K562 (cell line): Measurements from ENCODE around the gene MSX1. TPM values are rescaled to one million over a fixed set of nuclear protein-coding genes. Genes with fewer than 3 reads are reported as not detected.

Experiments used
- ATAC-seq: fragments of 200-7000 bp; cut with Tn5 transposase; 3 replicates; pipeline ENCODE4 v1.9.1; 2020; ENCODE audit warnings: moderate library complexity
- BruUV-seq: library from RNA; stranded (reverse); fragments of 400-500 nt; replicated peaks from 2 replicates; lab custom pipeline; 2021; lab: Mats Ljungman, UMichigan
- CTCF ChIA-PET: fragments of 300-600 bp; formaldehyde crosslinking; extraction: SDS; loops from one replicate; lab custom pipeline; 2021; ENCODE audit warnings: low intra/inter-chr PET ratio; lab: Yijun Ruan, JAX
- POLR2A ChIA-PET: fragments of 300-600, 350-650 bp; sonication (Branson Sonifier 250); formaldehyde crosslinking; extraction: SDS; loops from one replicate; lab custom pipeline; 2021; ENCODE audit warnings: antibody characterized with exemption, inconsistent platforms; lab: Yijun Ruan, JAX
- DNase-seq, 4 experiments: peaks; one replicate each; pipeline versions ENCODE4 v3.0.0 to v3.0.0-alpha.2; 2011 to 2018; ENCODE audit warnings: low spot score in 3 of 4, mixed read lengths in 3 of 4; ENCODE audit errors: extremely low read depth in 1 of 4
- FAIRE-seq: peaks from 2 replicates; lab custom pipeline; 2011; peaks lifted over from hg19 to GRCh38; lab: Jason Lieb, UNC
- H2AFZ ChIP-seq: 2 replicates; pipeline ENCODE4 v1.6.0; 2011; ENCODE audit warnings: low read depth, low read length, control low read depth, inconsistent platforms
- H3K27ac ChIP-seq: fragments of 200-600 bp; 3 replicates; pipeline ENCODE4 v1.8.0; 2011; ENCODE audit warnings: low read depth, mild to moderate bottlenecking, control low read depth, inconsistent platforms, low read length, moderate library complexity, mixed read lengths; ENCODE audit errors: extremely low read depth
- H3K27me3 ChIP-seq, 2 experiments: fragments of 300-600 bp in 1 of 2; 2 replicates in 1 of 2; 3 replicates in 1 of 2; pipeline versions ENCODE4 v1.6.0 to v1.8.0; 2011; ENCODE audit warnings: inconsistent platforms in 2 of 2, low read length in 2 of 2, mild to moderate bottlenecking in 1 of 2, mixed read lengths in 1 of 2, moderate library complexity in 1 of 2; ENCODE audit not compliant: control insufficient read depth in 2 of 2, insufficient read depth in 2 of 2
- H3K36me3 ChIP-seq: fragments of 300-600 bp; 3 replicates; pipeline ENCODE4 v1.8.0; 2011; ENCODE audit warnings: mild to moderate bottlenecking, low read length, inconsistent platforms; ENCODE audit not compliant: control insufficient read depth, insufficient read depth
- H3K4me1 ChIP-seq, 2 experiments: fragments of 200-600 bp in 1 of 2; replicated peaks in 1 of 2; 2 replicates in 1 of 2; 3 replicates in 1 of 2; pipeline versions ENCODE4 v1.5.1 to v1.8.0; 2011; ENCODE audit warnings: inconsistent platforms in 2 of 2, low read length in 2 of 2, mild to moderate bottlenecking in 1 of 2, mixed read lengths in 1 of 2, moderate library complexity in 1 of 2; ENCODE audit not compliant: control insufficient read depth in 2 of 2, insufficient read depth in 2 of 2
- H3K4me2 ChIP-seq: 2 replicates; pipeline ENCODE4 v1.6.1; 2011; ENCODE audit warnings: low read length, control low read depth, inconsistent platforms, mixed read lengths; ENCODE audit not compliant: insufficient read depth
- H3K4me3 ChIP-seq: fragments of 200-600 bp; sonication (generic), shearing (Covaris generic); 2 replicates; pipeline ENCODE4 v1.5.1; 2016; ENCODE audit warnings: control low read depth, inconsistent platforms
- H3K79me2 ChIP-seq: fragments of 200-600 bp; 3 replicates; pipeline ENCODE4 v1.8.0; 2011; ENCODE audit warnings: low read length, inconsistent platforms; ENCODE audit not compliant: control insufficient read depth, insufficient read depth
- H3K9ac ChIP-seq, 2 experiments: 2 replicates each; pipeline versions ENCODE4 v1.6.0 to v1.6.1; 2011; ENCODE audit warnings: low read depth in 2 of 2, low read length in 2 of 2, control low read depth in 1 of 2, inconsistent platforms in 1 of 2, mild to moderate bottlenecking in 1 of 2, mixed read lengths in 1 of 2; ENCODE audit not compliant: insufficient read depth in 1 of 2
- H3K9me1 ChIP-seq: one replicate; pipeline ENCODE4 v1.6.0; 2011; ENCODE audit warnings: inconsistent platforms, mild to moderate bottlenecking, low read length, moderate library complexity; ENCODE audit not compliant: control insufficient read depth, insufficient read depth
- H3K9me3 ChIP-seq: replicated peaks from 2 replicates; pipeline ENCODE4 v1.5.1; 2011; ENCODE audit warnings: low read depth, low read length, inconsistent platforms; ENCODE audit not compliant: control insufficient read depth, insufficient read depth
- H4K20me1 ChIP-seq: replicated peaks from 2 replicates; pipeline ENCODE4 v1.6.1; 2011; ENCODE audit warnings: low read length, inconsistent platforms, mixed read lengths; ENCODE audit not compliant: control insufficient read depth, insufficient read depth
- CHCHD3 ChIP-seq: fragments of 250-450 bp; sonication (Bioruptor Pico); IDR thresholded peaks from 2 replicates; pipeline ENCODE4 v2.1.2; 2022; ENCODE audit warnings: mild to moderate bottlenecking
- E2F3 ChIP-seq: fragments of 250-450 bp; sonication (Bioruptor Pico); IDR thresholded peaks from 2 replicates; pipeline ENCODE4 v1.4.0; 2020; ENCODE audit warnings: mild to moderate bottlenecking
- FOS ChIP-seq: IDR thresholded peaks from 3 replicates; pipeline ENCODE4 v1.6.1; 2011; ENCODE audit not compliant: insufficient read length; ENCODE audit errors: extremely low read depth
- FUS ChIP-seq: fragments of 200-400 bp; formaldehyde crosslinking; optimal IDR thresholded peaks from 2 replicates; pipeline ENCODE3; 2017; ENCODE audit warnings: low read depth, low read length
- OTX1 ChIP-seq: fragments of 450-650 bp; formaldehyde crosslinking; IDR thresholded peaks from 2 replicates; pipeline ENCODE4 v1.4.0; 2022; ENCODE audit warnings: mild to moderate bottlenecking
- PCBP2 ChIP-seq: fragments of 200-400 bp; formaldehyde crosslinking; IDR thresholded peaks from 2 replicates; pipeline ENCODE4 v1.6.1; 2018; ENCODE audit warnings: low read length, low read depth, mild to moderate bottlenecking, moderate library complexity; ENCODE audit not compliant: poor library complexity, severe bottlenecking
- PYGO2 ChIP-seq: fragments of 450-650 bp; IDR thresholded peaks from 2 replicates; pipeline ENCODE4 v1.6.1; 2016; ENCODE audit warnings: mild to moderate bottlenecking, missing genetic modification characterization, moderate library complexity, missing compliant biosample characterization
- SMAD1 ChIP-seq: fragments of 150-350 bp; IDR thresholded peaks from 2 replicates; pipeline ENCODE4 v1.6.1; 2014; ENCODE audit warnings: low read length, low read depth; ENCODE audit not compliant: partially characterized antibody
- ZNF77 ChIP-seq: fragments of 250-450 bp; sonication (Bioruptor Pico); IDR thresholded peaks from 2 replicates; pipeline ENCODE4 v1.5.0; 2020
- WGBS: fragments of 100-300 bp; shearing (Covaris generic); methylation state at CpG from one replicate; pipeline ENCODE4 v1.1.6; 2016; ENCODE audit warnings: low coverage, mixed read lengths; ENCODE audit not compliant: insufficient coverage; ENCODE audit errors: missing lambda C conversion rate; 5-methylcytosine and 5-hydroxymethylcytosine counted together
- in situ Hi-C: fragments of 300-500 bp; cut with MboI; formaldehyde crosslinking; loops from 4 replicates; pipeline ENCODE4 v1.15.0; 2018; ENCODE audit warnings: inconsistent platforms, mixed read lengths
- intact Hi-C: fragments of 100-400 bp; cut with micrococcal nuclease; formaldehyde crosslinking; loops from 2 replicates; pipeline ENCODE4 v1.14.2; 2022
- polyA plus RNA-seq, 8 experiments: library from polyadenylated mRNA; depleted of rRNA in 4 of 8; stranded (reverse) in 5 of 8; unstranded in 3 of 8; fragments of >200 nt; fragmentation: Nextera tagmentation in 2 of 8; fragmentation: Illumina TruSeq in 1 of 8; extraction: Ambion mirVana in 2 of 8; extraction: Trizol in 1 of 8; gene quantifications; 2 replicates each; pipeline versions ENCODE4 v1.2.1 to v1.2.3, GENCODE V29; 2011 to 2014; ENCODE audit warnings: inconsistent platforms in 1 of 8, missing spikeins in 1 of 8
- total RNA-seq, 7 experiments: library from RNA; depleted of rRNA in 6 of 7; stranded (reverse); fragments of >200 nt in 6 of 7; fragmentation: Illumina TruSeq in 2 of 7; extraction: Trizol in 2 of 7; gene quantifications; 2 replicates each; pipeline versions ENCODE4 v1.2.1 to v1.2.3, GENCODE V29; 2011 to 2021; ENCODE audit warnings: low replicate concordance in 1 of 7
- TF ChIP-seq, protein P1 (sequence below): fragments of 250-450 bp; sonication (Bioruptor Pico); IDR thresholded peaks from 2 replicates; pipeline ENCODE4 v1.9.0; 2021; ENCODE audit warnings: mild to moderate bottlenecking, inconsistent platforms
- TF ChIP-seq, protein P2 (sequence below): sonication (generic); formaldehyde crosslinking; IDR thresholded peaks from 2 replicates; pipeline ENCODE4 v1.8.0; 2022; ENCODE audit warnings: mild to moderate bottlenecking, missing genetic modification reagents

The MSX1 gene
- total and polyA plus RNA-seq, 9 of the 15 experiments (the other 6 are each of a cell fraction or from before 2014, with no cell fraction given), result 1.3 to 6.3 (median 2.3) TPM

DNA sequence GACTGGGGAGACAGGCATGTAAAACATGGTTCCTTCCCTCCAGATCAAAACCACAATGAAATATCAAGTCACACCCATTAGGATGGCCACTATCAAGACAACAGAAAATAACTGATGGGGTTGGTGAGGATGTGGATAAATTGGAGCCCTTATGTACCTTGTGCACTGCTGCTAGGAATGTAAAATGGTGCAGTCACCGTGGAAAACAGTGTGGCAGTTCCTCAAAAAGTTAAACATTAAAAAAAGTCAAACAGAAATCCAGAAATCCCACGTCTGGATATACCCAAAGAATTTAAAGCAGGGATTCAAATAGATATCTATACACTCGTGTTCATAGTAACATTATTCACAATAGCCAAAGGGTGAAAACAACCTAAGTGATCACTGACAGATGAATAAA, 35.2 kb upstream of the MSX1 start:
- no peak overlapping the region for H3K27ac ChIP-seq
- H3K4me3 ChIP-seq, result no peak overlapping the region
- intact Hi-C loops, result no loop called here
- ATAC-seq (no peak), FAIRE-seq (no peak), DNase-seq (no peak)
- no peak overlapping the region for H2AFZ ChIP-seq
- H3K36me3 ChIP-seq, result no peaks in the 10 kb centered on the region
- TF ChIP-seq ZNF77 (no peak), FOS (no peak), E2F3 (CRISPR knock-in tag) (no peak), PYGO2 (tag) (no peak), PCBP2 (no peak), FUS (no peak), OTX1 (CRISPR knock-in tag) (no peak), SMAD1 (no peak), CHCHD3 (CRISPR knock-in tag) (no peak)
- TF ChIP-seq, protein P1, sequence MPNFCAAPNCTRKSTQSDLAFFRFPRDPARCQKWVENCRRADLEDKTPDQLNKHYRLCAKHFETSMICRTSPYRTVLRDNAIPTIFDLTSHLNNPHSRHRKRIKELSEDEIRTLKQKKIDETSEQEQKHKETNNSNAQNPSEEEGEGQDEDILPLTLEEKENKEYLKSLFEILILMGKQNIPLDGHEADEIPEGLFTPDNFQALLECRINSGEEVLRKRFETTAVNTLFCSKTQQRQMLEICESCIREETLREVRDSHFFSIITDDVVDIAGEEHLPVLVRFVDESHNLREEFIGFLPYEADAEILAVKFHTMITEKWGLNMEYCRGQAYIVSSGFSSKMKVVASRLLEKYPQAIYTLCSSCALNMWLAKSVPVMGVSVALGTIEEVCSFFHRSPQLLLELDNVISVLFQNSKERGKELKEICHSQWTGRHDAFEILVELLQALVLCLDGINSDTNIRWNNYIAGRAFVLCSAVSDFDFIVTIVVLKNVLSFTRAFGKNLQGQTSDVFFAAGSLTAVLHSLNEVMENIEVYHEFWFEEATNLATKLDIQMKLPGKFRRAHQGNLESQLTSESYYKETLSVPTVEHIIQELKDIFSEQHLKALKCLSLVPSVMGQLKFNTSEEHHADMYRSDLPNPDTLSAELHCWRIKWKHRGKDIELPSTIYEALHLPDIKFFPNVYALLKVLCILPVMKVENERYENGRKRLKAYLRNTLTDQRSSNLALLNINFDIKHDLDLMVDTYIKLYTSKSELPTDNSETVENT (CRISPR knock-in tag), result no peak
- TF ChIP-seq, protein P2, sequence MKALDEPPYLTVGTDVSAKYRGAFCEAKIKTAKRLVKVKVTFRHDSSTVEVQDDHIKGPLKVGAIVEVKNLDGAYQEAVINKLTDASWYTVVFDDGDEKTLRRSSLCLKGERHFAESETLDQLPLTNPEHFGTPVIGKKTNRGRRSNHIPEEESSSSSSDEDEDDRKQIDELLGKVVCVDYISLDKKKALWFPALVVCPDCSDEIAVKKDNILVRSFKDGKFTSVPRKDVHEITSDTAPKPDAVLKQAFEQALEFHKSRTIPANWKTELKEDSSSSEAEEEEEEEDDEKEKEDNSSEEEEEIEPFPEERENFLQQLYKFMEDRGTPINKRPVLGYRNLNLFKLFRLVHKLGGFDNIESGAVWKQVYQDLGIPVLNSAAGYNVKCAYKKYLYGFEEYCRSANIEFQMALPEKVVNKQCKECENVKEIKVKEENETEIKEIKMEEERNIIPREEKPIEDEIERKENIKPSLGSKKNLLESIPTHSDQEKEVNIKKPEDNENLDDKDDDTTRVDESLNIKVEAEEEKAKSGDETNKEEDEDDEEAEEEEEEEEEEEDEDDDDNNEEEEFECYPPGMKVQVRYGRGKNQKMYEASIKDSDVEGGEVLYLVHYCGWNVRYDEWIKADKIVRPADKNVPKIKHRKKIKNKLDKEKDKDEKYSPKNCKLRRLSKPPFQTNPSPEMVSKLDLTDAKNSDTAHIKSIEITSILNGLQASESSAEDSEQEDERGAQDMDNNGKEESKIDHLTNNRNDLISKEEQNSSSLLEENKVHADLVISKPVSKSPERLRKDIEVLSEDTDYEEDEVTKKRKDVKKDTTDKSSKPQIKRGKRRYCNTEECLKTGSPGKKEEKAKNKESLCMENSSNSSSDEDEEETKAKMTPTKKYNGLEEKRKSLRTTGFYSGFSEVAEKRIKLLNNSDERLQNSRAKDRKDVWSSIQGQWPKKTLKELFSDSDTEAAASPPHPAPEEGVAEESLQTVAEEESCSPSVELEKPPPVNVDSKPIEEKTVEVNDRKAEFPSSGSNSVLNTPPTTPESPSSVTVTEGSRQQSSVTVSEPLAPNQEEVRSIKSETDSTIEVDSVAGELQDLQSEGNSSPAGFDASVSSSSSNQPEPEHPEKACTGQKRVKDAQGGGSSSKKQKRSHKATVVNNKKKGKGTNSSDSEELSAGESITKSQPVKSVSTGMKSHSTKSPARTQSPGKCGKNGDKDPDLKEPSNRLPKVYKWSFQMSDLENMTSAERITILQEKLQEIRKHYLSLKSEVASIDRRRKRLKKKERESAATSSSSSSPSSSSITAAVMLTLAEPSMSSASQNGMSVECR (CRISPR knock-in tag), result no peak
- CTCF ChIA-PET, result no interaction called here
- peaks cover 0 to 7% of the 10 kb centered on the region in 2 experiments; a peak in 4 of 5 replicates for H3K27me3 ChIP-seq
- POLR2A ChIA-PET, result no interaction called here
- no peaks in the 10 kb centered on the region for H3K9me3 ChIP-seq
- H3K79me2 ChIP-seq, result no peaks in the 10 kb centered on the region
- no peaks in the 10 kb centered on the region for H3K4me1 ChIP-seq
- BruUV-seq, result no TSS peak
- no peaks in the 10 kb centered on the region for H3K9me1 ChIP-seq
- in situ Hi-C loops, result no loop called here
- H3K4me2 ChIP-seq, result no peak overlapping the region
- no peak overlapping the region for H3K9ac ChIP-seq
- H4K20me1 ChIP-seq, result no peaks in the 10 kb centered on the region; the same call in 1 of the 2 replicates
- 0% methylated on average over 3 of the region's 3 CpGs for WGBS
